Pulmonary artery endothelial cell (primary cell): ENCODE results near the gene CHN2. TPM values are rescaled to one million over a fixed set of nuclear protein-coding genes. Genes with fewer than 3 reads are reported as not detected.

Source experiments
- DNase-seq: peaks from one replicate; pipeline ENCODE4 v3.0.0-alpha.2; 2011; ENCODE audit warnings: low read depth, low spot score
- total RNA-seq: library from RNA; depleted of rRNA; stranded (reverse); fragments of >200 nt; gene quantifications from 2 replicates; pipeline ENCODE4 v1.2.3, GENCODE V29; 2014

The CHN2 gene
- total RNA-seq, 1 donor from 2014 or later = 0.13 TPM

DNA sequence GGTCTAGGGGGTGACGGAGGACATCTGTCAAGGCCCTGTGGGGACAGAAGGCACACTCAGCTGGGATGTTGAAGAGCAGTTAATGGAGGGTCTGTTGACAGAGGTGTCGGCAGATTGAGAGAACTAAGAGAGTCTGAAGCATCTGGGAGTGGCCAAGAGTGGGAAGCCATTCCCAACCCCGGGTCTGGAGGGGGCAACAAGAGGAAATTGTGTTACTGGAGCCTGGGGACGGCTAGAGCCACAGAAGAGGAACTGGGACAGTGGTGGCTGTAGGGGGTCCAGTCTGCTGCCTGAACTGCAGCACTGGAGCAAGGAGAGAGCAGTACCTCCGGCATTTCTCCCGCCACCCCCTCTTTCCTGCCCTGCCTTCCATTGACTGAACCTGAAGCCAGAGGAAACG lies 136.6 kb downstream of the CHN2 start:
- no peak for DNase-seq

GRCh38 chr7:29332042-29332811 lies 137.7 kb downstream of the CHN2 start:
- DNase-seq = no peak

GRCh38 chr7:29332875-29333855 lies 138.6 kb downstream of the CHN2 start:
- no peak for DNase-seq

- DNase-seq = no peak
Measured at GRCh38 chr7:29335188-29336083, 140.9 kb downstream of the CHN2 start.

- no peak for DNase-seq
Measured at GRCh38 chr7:29337546-29338116, 143.1 kb downstream of the CHN2 start.

DNA sequence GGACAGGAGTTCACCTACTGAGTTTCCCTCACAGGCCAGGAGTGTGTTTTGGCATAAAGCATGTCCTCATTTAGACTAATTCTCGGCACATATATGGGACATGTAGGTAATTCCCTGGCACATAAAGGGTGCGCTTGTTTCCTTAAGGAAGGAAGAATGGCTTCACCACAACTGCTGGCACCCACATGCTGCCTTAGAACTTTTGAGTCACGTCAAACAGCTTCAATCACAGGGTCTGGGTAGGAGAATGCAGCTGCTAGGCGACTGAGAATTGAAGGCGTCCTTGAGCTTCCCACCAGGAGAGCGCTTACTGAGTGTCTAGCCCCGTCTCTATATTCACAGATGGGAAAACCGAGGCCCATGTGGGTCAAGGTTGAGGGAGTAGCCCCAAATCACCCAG lies 146.1 kb downstream of the CHN2 start:
- DNase-seq = no peak

DNA sequence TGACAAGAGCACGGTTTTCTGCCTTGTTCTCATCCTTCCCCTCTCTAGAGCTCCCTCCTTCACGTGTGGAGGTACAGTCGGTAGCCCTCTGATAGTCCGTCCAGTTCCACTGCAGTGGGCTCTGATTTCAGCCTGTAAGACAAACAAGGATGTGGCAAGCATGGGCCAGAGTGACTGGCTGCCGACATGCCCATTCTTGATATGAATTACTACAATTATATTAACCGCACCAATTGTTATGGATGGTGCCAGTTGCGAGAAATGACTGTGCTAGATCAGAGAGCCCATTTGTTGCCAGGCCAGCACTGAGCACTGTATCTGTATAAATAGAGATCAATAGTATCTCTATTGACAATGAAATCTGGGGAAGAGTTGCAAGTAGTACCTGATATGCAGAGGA lies 146.6 kb downstream of the CHN2 start:
- DNase-seq = no peak

- no peak for DNase-seq
Measured at GRCh38 chr7:29342761-29343160, 148.2 kb downstream of the CHN2 start.

GRCh38 chr7:29343399-29343798 lies 148.8 kb downstream of the CHN2 start:
- no peak for DNase-seq

- no peak for DNase-seq
Measured at GRCh38 chr7:29344334-29344978, 149.9 kb downstream of the CHN2 start.

DNA sequence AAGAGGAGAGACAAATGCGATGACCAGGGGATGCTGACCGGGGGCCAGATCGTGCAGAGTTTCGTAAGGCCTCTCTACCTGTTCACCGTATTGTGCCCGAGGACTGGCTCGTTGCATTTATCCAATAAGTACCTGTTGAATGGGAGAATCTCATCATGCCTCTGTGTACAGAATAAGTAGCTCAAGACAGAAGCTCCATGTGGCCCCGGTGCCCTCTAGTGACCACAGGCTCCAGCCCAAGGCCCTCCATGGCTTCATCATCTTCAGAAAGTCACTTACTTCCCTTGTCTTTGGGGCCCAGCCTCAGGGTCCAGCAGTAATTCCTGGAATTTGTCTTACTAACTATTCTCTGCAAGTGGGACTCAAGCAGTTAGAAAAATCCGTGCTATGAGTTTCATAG lies 151.0 kb downstream of the CHN2 start:
- no peak for DNase-seq

DNA sequence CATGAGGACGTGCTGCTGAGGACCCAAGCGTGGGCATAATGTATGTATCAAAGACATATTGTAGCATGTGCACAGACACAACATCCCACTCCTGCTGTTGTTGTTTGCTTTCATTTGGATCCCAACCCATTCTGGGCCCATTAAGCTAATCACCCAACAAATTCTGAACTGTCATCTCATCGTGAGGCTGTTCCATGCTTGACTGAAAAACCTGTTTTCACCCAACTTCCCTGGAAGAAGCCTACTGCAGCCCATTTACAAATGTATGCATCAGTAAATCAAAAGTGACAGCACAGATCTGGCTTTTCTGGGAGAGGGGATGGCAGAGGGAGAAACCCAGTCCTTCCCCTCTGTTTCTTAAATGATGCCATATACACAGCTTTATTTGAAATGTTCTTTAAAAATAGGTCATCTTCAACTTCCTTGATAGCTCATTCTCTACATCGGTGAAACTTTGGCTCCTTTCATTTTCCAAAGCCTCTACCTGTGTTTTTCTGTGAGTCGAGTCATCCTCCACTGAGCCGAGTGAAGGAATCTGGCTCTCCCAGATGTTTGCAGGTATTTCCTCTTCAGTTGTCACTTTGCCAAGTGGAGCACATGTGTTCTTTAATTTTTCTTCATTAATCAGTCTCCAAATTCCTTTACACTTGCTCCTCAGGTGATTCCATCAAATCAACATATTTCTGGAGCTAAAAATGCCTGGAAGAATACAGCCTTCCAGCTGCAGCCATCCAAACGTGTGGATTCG lies 151.8 kb downstream of the CHN2 start:
- no peak for DNase-seq

DNA sequence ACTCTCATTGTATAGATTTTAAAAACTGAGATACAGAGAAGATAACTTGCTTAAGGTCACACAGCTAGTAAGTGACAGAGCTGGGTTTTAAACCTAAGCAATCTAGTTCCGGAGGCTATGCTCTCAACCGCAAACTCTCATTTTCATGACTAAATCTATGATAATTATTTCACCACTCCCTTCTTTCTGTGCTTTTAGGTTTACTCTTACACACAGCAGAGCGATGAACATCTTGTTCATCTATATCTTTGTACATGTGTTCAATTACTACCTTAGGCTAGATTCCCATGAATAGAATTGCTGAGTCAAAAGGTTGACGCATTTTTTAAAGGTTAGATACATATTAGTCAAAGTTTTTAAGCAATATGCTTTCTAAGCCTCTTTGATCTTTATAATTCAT lies 154.8 kb downstream of the CHN2 start:
- no peak for DNase-seq

GRCh38 chr7:29350351-29350750 lies 155.8 kb downstream of the CHN2 start:
- no peak for DNase-seq

DNA sequence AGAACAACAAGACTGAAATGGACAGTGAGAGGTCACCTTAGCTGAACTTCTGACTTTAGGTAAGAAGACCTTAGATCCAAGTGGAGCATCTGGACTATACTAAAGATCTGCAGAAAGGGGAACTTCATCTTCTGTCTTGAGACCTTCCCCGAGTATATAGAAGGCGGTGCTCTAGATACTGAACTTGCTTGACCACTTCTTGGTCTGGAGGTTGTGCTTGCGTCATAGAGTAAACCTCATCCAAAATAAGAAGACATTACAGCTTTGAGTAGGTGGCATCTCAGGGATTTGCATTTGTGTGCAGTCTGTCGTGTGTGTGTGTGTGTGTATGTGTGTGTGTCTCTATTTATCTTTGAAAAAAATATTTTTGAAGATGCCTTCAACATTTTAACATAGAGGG lies 157.5 kb downstream of the CHN2 start:
- no peak for DNase-seq

DNA sequence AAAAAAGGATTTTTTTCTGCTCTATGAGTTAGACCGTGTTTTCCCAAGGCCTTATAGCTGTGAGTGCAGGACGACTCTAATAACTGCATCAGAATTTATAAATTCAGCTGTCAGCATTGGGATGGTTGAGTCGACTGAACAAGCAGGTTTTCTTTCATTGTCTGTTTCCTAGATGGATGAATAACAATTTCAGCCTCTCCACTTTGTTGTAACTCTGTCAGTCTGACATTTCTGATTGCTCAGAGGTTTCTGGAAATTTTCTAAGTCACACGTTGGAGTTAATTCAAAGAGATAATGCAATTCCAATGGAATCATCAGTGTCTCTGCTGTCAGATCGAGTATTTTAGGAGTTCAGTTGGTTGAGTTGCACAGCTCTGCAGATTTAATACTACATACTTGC lies 159.2 kb downstream of the CHN2 start:
- DNase-seq = no peak

DNA sequence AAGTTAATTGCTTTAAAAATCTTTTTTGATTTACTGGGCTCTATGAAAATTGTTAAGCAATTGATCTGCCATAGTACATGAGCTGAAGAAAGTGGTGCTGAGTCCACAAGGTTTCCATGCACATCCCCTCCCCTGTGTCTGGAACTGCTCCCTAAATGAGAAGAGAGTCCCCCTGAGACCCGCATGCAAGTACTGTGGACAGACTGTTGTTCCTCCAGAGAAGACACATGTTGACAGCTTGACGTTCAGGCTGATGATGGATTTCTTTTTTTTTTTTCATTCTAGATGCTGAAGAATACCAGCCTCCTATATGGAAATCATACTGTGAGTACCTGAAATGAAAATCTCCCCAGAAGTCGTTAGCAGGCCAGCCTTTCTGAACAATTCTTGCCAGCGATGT lies 159.8 kb downstream of the CHN2 start:
- no peak for DNase-seq

DNA sequence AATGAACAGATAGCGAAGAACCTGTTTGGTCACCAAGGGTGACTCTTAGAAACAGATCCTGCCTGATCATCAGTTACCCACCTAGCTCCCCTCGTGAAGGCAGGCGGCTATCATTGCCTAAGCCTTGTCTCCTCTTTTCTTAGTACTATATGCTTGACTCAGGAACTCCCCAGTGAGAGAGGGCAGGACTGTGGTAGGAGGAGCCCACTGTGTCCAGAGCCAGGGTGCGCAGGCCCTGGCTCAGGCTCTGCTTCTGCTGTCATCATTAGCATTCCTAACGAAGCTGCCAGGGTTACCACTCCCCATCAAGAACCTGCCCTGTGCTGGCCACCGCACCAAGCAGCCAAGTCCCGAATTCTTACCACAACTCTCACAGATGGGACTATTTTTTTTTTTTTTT lies 160.8 kb downstream of the CHN2 start:
- DNase-seq = no peak

DNA sequence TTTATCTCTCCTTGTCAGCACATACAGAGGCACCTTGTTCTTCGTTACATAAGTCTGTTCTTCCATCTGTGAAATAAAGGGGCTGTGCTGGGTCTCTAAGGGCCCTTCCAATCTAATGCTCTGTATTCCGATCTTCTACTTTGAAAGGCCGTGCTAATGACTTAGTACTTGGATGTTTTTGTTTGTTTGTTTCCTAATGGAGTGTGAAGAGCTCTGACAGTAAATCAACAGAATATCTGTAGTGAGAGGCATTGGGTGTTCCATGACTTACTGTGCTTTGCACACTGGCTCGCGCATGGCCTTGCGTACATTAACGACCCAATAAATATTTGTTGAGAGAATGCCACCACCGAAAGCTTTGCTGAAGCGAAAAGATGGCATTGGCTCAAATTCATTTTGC lies 162.1 kb downstream of the CHN2 start:
- DNase-seq = no peak
